Right cardiac atrium (tissue), 5 donors: Measurements from ENCODE around the gene TEAD4. TPM values are rescaled to one million over a fixed set of nuclear protein-coding genes. Genes with fewer than 3 reads are reported as not detected.

Source experiments
- ATAC-seq, 2 donors: fragments of 200-7000 bp; cut with Tn5 transposase; one replicate each; pipeline versions ENCODE4 v1.8.0 to v1.9.1; 2020; ENCODE audit warnings: moderate library complexity in 2 of 2, mild to moderate bottlenecking in 1 of 2
- DNase-seq, 3 donors: peaks; one replicate each; pipeline ENCODE4 v3.0.0-alpha.2; 2020
- H3K27ac ChIP-seq: one replicate; pipeline ENCODE4 v1.5.1; 2013; ENCODE audit warnings: mild to moderate bottlenecking, low read length, control low read depth, moderate library complexity
- H3K27me3 ChIP-seq: one replicate; pipeline ENCODE4 v1.6.1; 2013; ENCODE audit not compliant: control insufficient read depth, insufficient read depth
- H3K4me1 ChIP-seq: one replicate; pipeline ENCODE4 v1.6.1; 2013; ENCODE audit warnings: low read length; ENCODE audit not compliant: control insufficient read depth, insufficient read depth
- H3K4me3 ChIP-seq: one replicate; pipeline ENCODE4 v1.5.1; 2013; ENCODE audit warnings: low read length, control low read depth
- H3K9me3 ChIP-seq: one replicate; pipeline ENCODE4 v1.6.1; 2013; ENCODE audit warnings: low read length; ENCODE audit not compliant: control insufficient read depth
- WGBS: extraction: QIAGEN DNeasy Blood & Tissue Kit; methylation state at CpG from one replicate; pipeline ENCODE4 v1.1.7; 2013; 5-methylcytosine and 5-hydroxymethylcytosine counted together
- intact Hi-C, 4 donors: fragments of 100-400 bp; cut with DNase I; formaldehyde crosslinking; loops; one replicate each; pipeline versions ENCODE4 v1.11.0 to v1.14.0; 2022 to 2023
- polyA plus RNA-seq: library from polyadenylated mRNA; stranded (reverse); fragments of 200-250 nt; gene quantifications from one replicate; pipeline ENCODE4 v1.2.3, GENCODE V29; 2013
- total RNA-seq, 4 donors: library from RNA; stranded (reverse); fragmentation: NEBNext Ultra II Directional; extraction: Animal tissue kit (Norgen Biotek cat#: 25700); gene quantifications; one replicate each; pipeline ENCODE4 v1.2.1, GENCODE V29; 2021
- donor health status: healthy with polysubstance abuse.
- donor health status: DM: no; HTN: yes; CAD: no.
- donor health status: DM: no; HTN: no; CAD: no.
- donor health status: DM: no; HTN: yes; CAD: no; lungs with severe emphysema.
- donor health status: DM: yes; HTN: yes; CAD: no.

The TEAD4 gene
- total and polyA plus RNA-seq, 5 donors = 9.6 to 22.9 (median 11.6) TPM

- no peak overlapping the region for H3K27ac ChIP-seq
- no peaks in the 10 kb centered on the region for H3K9me3 ChIP-seq
- intact Hi-C loops = no loop called here
- no peak overlapping the region for H3K4me3 ChIP-seq
- no peaks in the 10 kb centered on the region for H3K4me1 ChIP-seq
- DNase-seq (no peak), ATAC-seq (no peak)
- WGBS = 64% methylated on average over 3 of the region's 3 CpGs
- H3K27me3 ChIP-seq = no peaks in the 10 kb centered on the region
Measured at GRCh38 chr12:2937500-2937899, 21.7 kb upstream of the TEAD4 start.

- Histone ChIP-seq H3K27me3 (no peaks in the 10 kb centered on the region), H3K9me3 (no peaks in the 10 kb centered on the region), H3K4me1 (no peaks in the 10 kb centered on the region), H3K4me3 (no peak overlapping the region), H3K27ac (no peak overlapping the region)
- 73% methylated on average over 5 of the region's 5 CpGs for WGBS
- no peak for ATAC-seq
- intact Hi-C loops = no loop called here
- no peak for DNase-seq
Measured at GRCh38 chr12:2939191-2939590, 20.0 kb upstream of the TEAD4 start.

- H3K27me3 ChIP-seq = no peaks in the 10 kb centered on the region
- ATAC-seq (peak; percentile 51 to 64), DNase-seq (peak in 2 of 3 donors; percentile 20 to 61)
- no peak overlapping the region for H3K27ac ChIP-seq
- intact Hi-C loops = loop anchor here (5.0 to 10.0 kb wide), 3 partner anchors 46 to 56 kb away; partner anchors contain the start of gene TULP3 (in 1 of the 4)
- 27% methylated on average over 10 of the region's 10 CpGs for WGBS
- H3K9me3 ChIP-seq = no peaks in the 10 kb centered on the region
- no peaks in the 10 kb centered on the region for H3K4me1 ChIP-seq
- H3K4me3 ChIP-seq = no peak overlapping the region
Measured at GRCh38 chr12:2940564-2940963, 18.6 kb upstream of the TEAD4 start.

- intact Hi-C loops = loop anchor here (5.0 to 10.0 kb wide), 3 partner anchors 47 to 57 kb away; partner anchors contain the start of gene TULP3 (in 1 of the 4)
- 70% methylated on average over 8 of the region's 8 CpGs for WGBS
Measured at GRCh38 chr12:2941524-2941923, 17.7 kb upstream of the TEAD4 start.

GRCh38 chr12:2944401-2945047 lies 14.7 kb upstream of the TEAD4 start:
- no peak overlapping the region for H3K27ac ChIP-seq
- intact Hi-C loops = loop anchor here (5.0 to 10.0 kb wide), 3 partner anchors 50 to 60 kb away; partner anchors contain the start of gene TULP3 (in 1 of the 4)
- H3K4me3 ChIP-seq = no peak overlapping the region
- no peaks in the 10 kb centered on the region for H3K4me1 ChIP-seq
- DNase-seq (peak; percentile 44 to 77 (median 76)), ATAC-seq (peak; percentile 67 to 69)
- no peaks in the 10 kb centered on the region for H3K27me3 ChIP-seq
- H3K9me3 ChIP-seq = no peaks in the 10 kb centered on the region
- 26% methylated on average over 24 of the region's 24 CpGs for WGBS

More at GRCh38 chr12:2941524-2941923, 17.7 kb upstream of the TEAD4 start:
- no peak for DNase-seq
- Histone ChIP-seq H3K9me3 (no peaks in the 10 kb centered on the region), H3K4me3 (no peak overlapping the region), H3K4me1 (no peaks in the 10 kb centered on the region), H3K27ac (no peak overlapping the region), H3K27me3 (no peaks in the 10 kb centered on the region)
- peak; percentile 18 to 21 for ATAC-seq

- 87% methylated on average over 4 of the region's 4 CpGs for WGBS
- DNase-seq = no peak
- no peak overlapping the region for H3K27ac ChIP-seq
- no peaks in the 10 kb centered on the region for H3K9me3 ChIP-seq
- no peak overlapping the region for H3K4me3 ChIP-seq
- intact Hi-C loops = loop anchor here in 2 of 4 donors (10.0 kb wide), 2 partner anchors 55 to 65 kb away; partner anchors contain the start of gene TULP3 (in 1 of the 2)
- no peaks in the 10 kb centered on the region for H3K4me1 ChIP-seq
- H3K27me3 ChIP-seq = no peaks in the 10 kb centered on the region
- ATAC-seq = no peak
Measured at GRCh38 chr12:2949411-2949810, 9.8 kb upstream of the TEAD4 start.

GRCh38 chr12:2955888-2956287 lies 3.3 kb upstream of the TEAD4 start:
- no peak for ATAC-seq

GRCh38 chr12:2957816-2958431 lies 1.3 kb upstream of the TEAD4 start:
- WGBS = 70% methylated on average over 11 of the region's 11 CpGs
- ATAC-seq (no peak), DNase-seq (no peak)
- Histone ChIP-seq H3K9me3 (no peaks in the 10 kb centered on the region), H3K4me3 (peak overlapping the region; percentile 72), H3K27ac (peak overlapping the region; percentile 82), H3K27me3 (no peaks in the 10 kb centered on the region), H3K4me1 (peaks cover 8% of the 10 kb centered on the region)
- intact Hi-C loops = no loop called here

More at GRCh38 chr12:2955888-2956287, 3.3 kb upstream of the TEAD4 start:
- Histone ChIP-seq H3K4me1 (peaks cover 8% of the 10 kb centered on the region), H3K27me3 (no peaks in the 10 kb centered on the region), H3K9me3 (no peaks in the 10 kb centered on the region), H3K27ac (no peak overlapping the region), H3K4me3 (no peak overlapping the region)
- DNase-seq = no peak
- intact Hi-C loops = no loop called here
- 97% methylated on average over 1 of the region's 1 CpG for WGBS

GRCh38 chr12:2958432-2959191 lies 585 bp upstream of the TEAD4 start:
- Histone ChIP-seq H3K4me1 (peaks cover 8% of the 10 kb centered on the region), H3K4me3 (peak overlapping the region; percentile 72), H3K27me3 (no peaks in the 10 kb centered on the region), H3K9me3 (no peaks in the 10 kb centered on the region), H3K27ac (peak overlapping the region; percentile 82)
- 1% methylated on average over 48 of the region's 48 CpGs for WGBS
- intact Hi-C loops = no loop called here
- DNase-seq = peak; percentile 80 to 88 (median 84)
- ATAC-seq = peak; percentile 80 to 85

- DNase-seq = peak; percentile 75 to 78 (median 76)
- H3K4me1 ChIP-seq = peaks cover 8% of the 10 kb centered on the region
- H3K27me3 ChIP-seq = no peaks in the 10 kb centered on the region
Measured at GRCh38 chr12:2959505-2960389, 550 bp downstream of the TEAD4 start.

More at GRCh38 chr12:2959505-2960389, 550 bp downstream of the TEAD4 start:
- peak; percentile 62 to 63 for ATAC-seq
- intact Hi-C loops = loop anchor here in 2 of 4 donors (10.0 kb wide), 1 partner anchor 75 kb away; no protein-coding TSS in a partner anchor
- H3K27ac ChIP-seq = peak overlapping the region; percentile 66
- 2% methylated on average over 104 of the region's 104 CpGs for WGBS
- peak overlapping the region; percentile 72 for H3K4me3 ChIP-seq
- H3K9me3 ChIP-seq = no peaks in the 10 kb centered on the region
